Astrocyte (in vitro differentiated cells and primary cell): Measurements from ENCODE around the gene PHYKPL. TPM values are rescaled to one million over a fixed set of nuclear protein-coding genes. Genes with fewer than 3 reads are reported as not detected.

Experiments used
- DNase-seq: peaks from one replicate; pipeline ENCODE4 v3.0.0-alpha.2; 2010; ENCODE audit warnings: low read depth
- FAIRE-seq: peaks from 2 replicates; lab custom pipeline; 2011; peaks lifted over from hg19 to GRCh38; lab: Jason Lieb, UNC
- H2AFZ ChIP-seq: 2 replicates; pipeline ENCODE4 v1.6.0; 2012; ENCODE audit warnings: low read depth, low read length, inconsistent platforms
- H3K27ac ChIP-seq: 2 replicates; pipeline ENCODE4 v1.5.1; 2011; ENCODE audit warnings: low read depth, low read length, inconsistent platforms
- H3K27me3 ChIP-seq: 2 replicates; pipeline ENCODE4 v1.6.0; 2011; ENCODE audit warnings: low read length, inconsistent platforms; ENCODE audit not compliant: insufficient read depth
- H3K36me3 ChIP-seq: 2 replicates; pipeline ENCODE4 v1.5.1; 2011; ENCODE audit warnings: low read length, inconsistent platforms; ENCODE audit not compliant: insufficient read depth
- H3K4me1 ChIP-seq: 2 replicates; pipeline ENCODE4 v1.5.1; 2011; ENCODE audit warnings: low read length, inconsistent platforms; ENCODE audit not compliant: insufficient read depth
- H3K4me2 ChIP-seq: 2 replicates; pipeline ENCODE4 v1.6.0; 2012; ENCODE audit warnings: low read length, inconsistent platforms
- H3K4me3 ChIP-seq: 2 replicates; pipeline ENCODE4 v1.5.1; 2011; ENCODE audit warnings: low read depth, mild to moderate bottlenecking, low read length, inconsistent platforms; ENCODE audit not compliant: insufficient read depth
- H3K79me2 ChIP-seq: 2 replicates; pipeline ENCODE4 v1.6.0; 2012; ENCODE audit warnings: mild to moderate bottlenecking, low read length, inconsistent platforms; ENCODE audit not compliant: insufficient read depth
- H3K9ac ChIP-seq: 2 replicates; pipeline ENCODE4 v1.6.0; 2012; ENCODE audit warnings: mild to moderate bottlenecking, low read length, inconsistent platforms
- H3K9me3 ChIP-seq: 2 replicates; pipeline ENCODE4 v1.5.1; 2012; ENCODE audit warnings: low read depth, mild to moderate bottlenecking, low read length, inconsistent platforms; ENCODE audit not compliant: insufficient read depth
- H4K20me1 ChIP-seq: 2 replicates; pipeline ENCODE4 v1.6.0; 2012; ENCODE audit warnings: low read length, inconsistent platforms; ENCODE audit not compliant: insufficient read depth
- H3K27ac Mint-ChIP-seq: one replicate; pipeline ENCODE4 v1.8.0; 2021; ENCODE audit warnings: mild to moderate bottlenecking, mixed read lengths; ENCODE audit not compliant: unreplicated experiment
- H3K27me3 Mint-ChIP-seq: one replicate; pipeline ENCODE4 v1.8.0; 2021; ENCODE audit warnings: low read depth, mixed read lengths; ENCODE audit not compliant: unreplicated experiment
- H3K36me3 Mint-ChIP-seq: one replicate; pipeline ENCODE4 v1.8.0; 2021; ENCODE audit warnings: low read depth, mixed read lengths; ENCODE audit not compliant: unreplicated experiment
- H3K4me1 Mint-ChIP-seq: one replicate; pipeline ENCODE4 v1.8.0; 2021; ENCODE audit warnings: low read depth, mixed read lengths; ENCODE audit not compliant: unreplicated experiment
- H3K4me3 Mint-ChIP-seq: one replicate; pipeline ENCODE4 v1.8.0; 2021; ENCODE audit warnings: mild to moderate bottlenecking, moderate library complexity, mixed read lengths; ENCODE audit not compliant: unreplicated experiment
- H3K9me3 Mint-ChIP-seq: one replicate; pipeline ENCODE4 v1.8.0; 2021; ENCODE audit warnings: mild to moderate bottlenecking, mixed read lengths; ENCODE audit not compliant: unreplicated experiment
- EZH2 ChIP-seq: IDR thresholded peaks from 2 replicates; pipeline ENCODE4 v1.6.1; 2012; ENCODE audit warnings: mild to moderate bottlenecking, low read length, inconsistent platforms; ENCODE audit not compliant: insufficient read depth
- total RNA-seq: library from RNA; stranded (reverse); gene quantifications from 2 replicates; pipeline ENCODE4 v1.2.1, GENCODE V29; 2021
- TF ChIP-seq, protein P1 (sequence below): IDR thresholded peaks from 2 replicates; pipeline ENCODE4 v1.5.1; 2011; ENCODE audit warnings: low read depth, mild to moderate bottlenecking, inconsistent platforms, low read length, moderate library complexity; ENCODE audit not compliant: insufficient read depth

The PHYKPL gene
- total RNA-seq, 1 donor from 2014 or later, result 26.5 TPM

DNA sequence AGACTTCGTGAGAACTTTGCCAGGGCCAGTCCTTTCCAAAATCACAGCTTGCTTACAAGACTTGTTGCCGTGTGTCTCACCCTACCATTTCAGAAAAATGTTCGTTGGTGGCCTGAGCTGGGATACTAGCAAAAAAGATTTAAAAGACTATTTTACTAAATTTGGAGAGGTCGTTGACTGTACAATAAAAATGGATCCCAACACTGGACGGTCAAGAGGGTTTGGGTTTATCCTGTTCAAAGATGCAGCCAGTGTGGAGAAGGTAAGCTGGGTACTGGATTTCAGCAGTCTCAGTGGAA is 26.9 kb downstream of the PHYKPL start:
- peak overlapping the region; percentile 98 for H3K4me2 ChIP-seq
- H3K27ac Mint-ChIP-seq, result peak overlapping the region; percentile 8
- peaks cover 27% of the 10 kb centered on the region for H3K4me1 Mint-ChIP-seq
- H3K4me3 Mint-ChIP-seq, result peak overlapping the region; percentile 85
- H2AFZ ChIP-seq, result no peak overlapping the region
- DNase-seq (no peak), FAIRE-seq (no peak)
- peaks cover 55% of the 10 kb centered on the region for H4K20me1 ChIP-seq
- peaks cover 68% of the 10 kb centered on the region for H3K79me2 ChIP-seq
- peak overlapping the region; percentile 72 for H3K27ac ChIP-seq
- peaks cover 27% of the 10 kb centered on the region for H3K36me3 Mint-ChIP-seq
- H3K27me3 Mint-ChIP-seq, result no peaks in the 10 kb centered on the region
- H3K27me3 ChIP-seq, result no peaks in the 10 kb centered on the region
- peaks cover 48% of the 10 kb centered on the region for H3K36me3 ChIP-seq
- peaks cover 28% of the 10 kb centered on the region for H3K4me1 ChIP-seq
- H3K9ac ChIP-seq, result peak overlapping the region; percentile 90
- peak overlapping the region; percentile 100 for H3K4me3 ChIP-seq
- no peaks in the 10 kb centered on the region for H3K9me3 ChIP-seq
- H3K9me3 Mint-ChIP-seq, result peaks cover 2% of the 10 kb centered on the region
- TF ChIP-seq EZH2, result no peak

DNA sequence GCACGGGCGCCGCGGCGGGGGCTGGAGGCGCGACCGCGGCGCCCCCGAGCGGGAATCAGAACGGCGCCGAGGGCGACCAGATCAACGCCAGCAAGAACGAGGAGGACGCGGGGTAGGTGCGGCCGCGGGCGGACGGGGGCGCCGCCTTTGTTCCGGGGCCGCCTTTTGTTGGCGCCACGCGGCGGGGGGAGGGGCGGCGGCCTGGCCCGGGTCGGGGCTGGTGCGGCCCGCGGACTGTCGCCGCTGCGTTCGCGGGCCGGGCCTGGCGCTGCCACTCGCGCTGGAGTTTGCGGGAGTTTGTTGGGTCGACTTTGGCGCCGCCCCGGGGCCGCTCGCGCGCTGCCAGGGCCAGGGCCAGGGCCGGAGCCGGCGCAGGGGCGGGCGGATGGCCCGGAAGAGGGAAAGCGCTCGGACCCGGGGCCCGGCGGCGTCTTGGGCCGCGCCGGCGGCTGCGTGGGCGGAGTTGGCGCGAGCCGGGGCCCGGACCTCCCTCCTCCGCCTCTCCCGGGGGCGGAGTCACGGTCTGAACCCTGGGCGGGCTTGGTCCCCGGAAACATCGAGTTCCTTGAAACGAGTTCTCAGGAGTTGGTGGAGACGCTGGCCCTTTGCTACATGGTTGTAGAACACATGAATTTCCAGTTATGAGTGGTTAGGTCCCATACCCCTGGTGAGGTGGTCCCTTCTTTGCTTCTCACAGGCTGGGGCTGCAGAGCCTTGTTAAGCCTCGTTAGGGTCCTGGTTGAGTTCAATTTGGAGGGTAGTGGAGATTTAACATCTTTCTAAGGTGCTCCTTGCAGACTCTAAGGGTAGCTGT is 27.5 kb downstream of the PHYKPL start:
- Histone ChIP-seq H4K20me1 (peaks cover 50% of the 10 kb centered on the region), H3K9me3 (no peaks in the 10 kb centered on the region), H3K4me2 (peak overlapping the region; percentile 98), H3K9ac (peak overlapping the region; percentile 90), H2AFZ (no peak overlapping the region), H3K4me3 (peak overlapping the region; percentile 100), H3K27ac (peak overlapping the region; percentile 72), H3K79me2 (peaks cover 62% of the 10 kb centered on the region), H3K27me3 (no peaks in the 10 kb centered on the region), H3K36me3 (peaks cover 43% of the 10 kb centered on the region), H3K4me1 (peaks cover 28% of the 10 kb centered on the region)
- H3K4me1 Mint-ChIP-seq, result peaks cover 27% of the 10 kb centered on the region
- no peaks in the 10 kb centered on the region for H3K9me3 Mint-ChIP-seq
- H3K27ac Mint-ChIP-seq, result peak overlapping the region; percentile 8
- DNase-seq, result peak; percentile 39
- peak overlapping the region; percentile 85 for H3K4me3 Mint-ChIP-seq
- no peak for FAIRE-seq
- H3K36me3 Mint-ChIP-seq, result peaks cover 24% of the 10 kb centered on the region
- TF ChIP-seq, protein P1, sequence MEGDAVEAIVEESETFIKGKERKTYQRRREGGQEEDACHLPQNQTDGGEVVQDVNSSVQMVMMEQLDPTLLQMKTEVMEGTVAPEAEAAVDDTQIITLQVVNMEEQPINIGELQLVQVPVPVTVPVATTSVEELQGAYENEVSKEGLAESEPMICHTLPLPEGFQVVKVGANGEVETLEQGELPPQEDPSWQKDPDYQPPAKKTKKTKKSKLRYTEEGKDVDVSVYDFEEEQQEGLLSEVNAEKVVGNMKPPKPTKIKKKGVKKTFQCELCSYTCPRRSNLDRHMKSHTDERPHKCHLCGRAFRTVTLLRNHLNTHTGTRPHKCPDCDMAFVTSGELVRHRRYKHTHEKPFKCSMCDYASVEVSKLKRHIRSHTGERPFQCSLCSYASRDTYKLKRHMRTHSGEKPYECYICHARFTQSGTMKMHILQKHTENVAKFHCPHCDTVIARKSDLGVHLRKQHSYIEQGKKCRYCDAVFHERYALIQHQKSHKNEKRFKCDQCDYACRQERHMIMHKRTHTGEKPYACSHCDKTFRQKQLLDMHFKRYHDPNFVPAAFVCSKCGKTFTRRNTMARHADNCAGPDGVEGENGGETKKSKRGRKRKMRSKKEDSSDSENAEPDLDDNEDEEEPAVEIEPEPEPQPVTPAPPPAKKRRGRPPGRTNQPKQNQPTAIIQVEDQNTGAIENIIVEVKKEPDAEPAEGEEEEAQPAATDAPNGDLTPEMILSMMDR, result no peak
- no peak for TF ChIP-seq EZH2
- no peaks in the 10 kb centered on the region for H3K27me3 Mint-ChIP-seq

DNA sequence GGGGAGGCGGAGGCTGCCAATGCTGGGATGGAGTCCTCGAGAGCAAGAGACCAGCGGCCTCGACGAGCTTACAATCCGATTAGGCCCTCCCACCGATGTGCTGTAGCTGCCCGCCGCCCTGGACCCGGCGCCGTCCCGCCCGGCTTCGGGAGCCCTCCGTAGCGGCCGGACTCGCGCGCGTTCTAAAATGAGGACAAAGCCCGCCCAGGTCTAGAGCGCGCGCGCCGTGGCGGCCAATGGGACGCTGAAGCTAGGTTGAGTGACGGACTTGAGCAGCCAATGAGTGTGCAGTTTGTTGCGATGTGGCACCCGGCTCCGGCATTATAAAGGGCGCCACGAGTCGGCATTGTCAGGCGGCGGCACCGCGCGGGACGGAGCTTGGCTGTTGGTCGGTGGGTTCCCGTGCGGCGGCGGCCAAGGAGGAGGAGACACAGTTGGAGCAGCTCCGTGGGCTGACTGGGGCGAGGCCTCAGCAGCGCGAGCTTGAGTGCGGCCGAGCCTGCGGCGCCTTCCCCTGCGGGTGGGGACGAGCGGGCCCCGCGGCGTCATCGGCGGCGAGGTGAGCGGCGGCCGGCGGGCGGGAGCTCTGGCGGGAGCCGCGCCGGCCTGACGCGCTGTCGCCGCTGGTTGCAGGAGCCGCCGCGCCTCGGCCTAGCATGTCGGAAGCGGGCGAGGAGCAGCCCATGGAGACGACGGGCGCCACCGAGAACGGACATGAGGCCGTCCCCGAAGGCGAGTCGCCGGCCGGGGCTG is 28.2 kb downstream of the PHYKPL start, which contains the start of gene HNRNPAB:
TSS of gene HNRNPAB (plus strand) at position 352 of the 753 bp plus-strand sequence. CDS start at position 657, 305 bp downstream.
- H3K4me3 Mint-ChIP-seq, result peak within 1 kb of the TSS; percentile 94
- peak within 1 kb of the TSS; percentile 98 for H3K4me2 ChIP-seq
- H3K4me3 ChIP-seq, result peak within 1 kb of the TSS; percentile 100
- H3K4me1 Mint-ChIP-seq, result peaks cover 27% of the 10 kb centered on the region
- H3K27ac ChIP-seq, result peak within 1 kb of the TSS; percentile 72
- peak within 1 kb of the TSS; percentile 90 for H2AFZ ChIP-seq
- peak within 1 kb of the TSS; percentile 92 for H3K27ac Mint-ChIP-seq
- TF ChIP-seq, protein P1, result no peak
- no peak for TF ChIP-seq EZH2
- H3K36me3 Mint-ChIP-seq, result peaks cover 19% of the 10 kb centered on the region
- no peaks in the 10 kb centered on the region for H3K27me3 ChIP-seq
- FAIRE-seq (no peak), DNase-seq (peak; percentile 92)
- peaks cover 42% of the 10 kb centered on the region for H4K20me1 ChIP-seq
- peak within 1 kb of the TSS; percentile 90 for H3K9ac ChIP-seq
- no peaks in the 10 kb centered on the region for H3K9me3 ChIP-seq
- H3K9me3 Mint-ChIP-seq, result no peaks in the 10 kb centered on the region
- H3K36me3 ChIP-seq, result peaks cover 35% of the 10 kb centered on the region
- no peaks in the 10 kb centered on the region for H3K27me3 Mint-ChIP-seq
- peaks cover 54% of the 10 kb centered on the region for H3K79me2 ChIP-seq
- peaks cover 28% of the 10 kb centered on the region for H3K4me1 ChIP-seq
